ENCODE results near the gene NMNAT2.

GRCh38 chr1:183276386-183277080, 141.6 kb downstream of the NMNAT2 start:
- TF ChIP-seq CTCF (IDR thresholded peaks at IDR 0.05) (no peak), POLR2AphosphoS5 (IDR thresholded peaks at IDR 0.05; ENCODE audit: insufficient read depth in 1 of 2, low read depth in 1 of 2) (peak in 1 of 2 donors; percentile 23)
